Activated CD4-positive, alpha-beta T cell treated with anti-CD3 and anti-CD28 coated beads, Interleukin-2, Interleukin-6, amounts not matched to agents 100 ng/mL and 50 ng/mL, durations not matched to agents 16 hours and 8 hours (primary cell): ENCODE results near the gene DOCK9.

Experiments used
- DNase-seq: peaks from one replicate; pipeline ENCODE4 v3.0.0-alpha.2; 2020

Gene DOCK9

DNA sequence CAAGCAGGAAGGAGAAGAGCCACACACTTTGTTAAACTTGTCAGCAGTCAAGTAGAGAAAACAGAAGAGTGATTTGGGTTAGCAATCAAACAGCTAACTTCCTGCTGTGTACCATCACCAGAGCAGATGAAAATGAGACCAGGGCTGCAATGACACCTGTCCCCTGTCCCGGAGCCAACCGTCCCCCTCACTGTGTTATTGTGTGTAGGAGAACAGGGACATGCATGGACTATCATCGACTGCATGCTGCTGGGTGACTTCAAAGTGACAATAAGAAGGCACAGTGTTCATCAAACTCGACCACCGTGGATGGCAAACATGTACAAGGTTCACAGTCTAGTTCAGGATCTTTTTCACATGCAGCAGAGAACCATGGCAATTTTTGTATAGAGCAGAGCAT, 131.3 kb downstream of the DOCK9 start:
- no peak for DNase-seq

DNA sequence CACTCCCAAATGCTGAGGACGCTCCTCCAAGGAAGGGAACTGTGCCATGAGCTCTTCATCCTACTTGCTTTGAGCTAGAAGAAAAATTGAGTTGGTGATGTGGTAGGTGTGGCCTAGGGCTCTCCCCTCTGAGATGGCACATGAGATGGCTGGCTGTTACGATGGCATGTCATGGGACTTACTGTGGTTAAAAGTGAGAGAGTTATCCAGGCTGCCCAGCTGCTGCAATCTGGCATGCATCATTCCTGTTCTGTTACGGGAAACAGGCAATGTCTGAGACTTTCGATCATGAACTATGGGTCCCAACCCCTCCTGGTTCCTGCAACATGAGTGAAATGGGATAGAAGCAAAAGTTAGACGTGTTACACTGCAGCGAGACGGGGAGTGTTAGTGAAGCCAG, 132.1 kb downstream of the DOCK9 start:
- no peak for DNase-seq

DNA sequence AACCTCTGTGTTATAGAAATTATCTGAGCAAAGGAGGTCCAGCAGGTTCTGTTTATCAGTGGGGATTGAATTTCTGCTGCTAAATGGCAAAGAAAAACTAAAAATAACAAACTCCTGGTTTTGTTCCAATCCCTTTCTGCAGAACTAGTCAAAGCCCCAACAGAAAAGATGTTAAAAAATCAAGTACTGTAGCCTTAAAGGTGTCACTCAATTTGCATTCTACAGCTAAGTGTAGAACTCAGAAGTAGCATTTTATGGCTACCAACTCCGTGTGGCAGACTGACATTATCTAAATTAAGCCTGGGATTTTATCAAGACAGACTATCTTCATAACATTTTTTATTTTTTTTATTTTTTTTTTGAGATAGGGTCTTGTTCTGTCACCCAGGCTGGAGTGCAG, 133.8 kb downstream of the DOCK9 start:
- no peak for DNase-seq

DNA sequence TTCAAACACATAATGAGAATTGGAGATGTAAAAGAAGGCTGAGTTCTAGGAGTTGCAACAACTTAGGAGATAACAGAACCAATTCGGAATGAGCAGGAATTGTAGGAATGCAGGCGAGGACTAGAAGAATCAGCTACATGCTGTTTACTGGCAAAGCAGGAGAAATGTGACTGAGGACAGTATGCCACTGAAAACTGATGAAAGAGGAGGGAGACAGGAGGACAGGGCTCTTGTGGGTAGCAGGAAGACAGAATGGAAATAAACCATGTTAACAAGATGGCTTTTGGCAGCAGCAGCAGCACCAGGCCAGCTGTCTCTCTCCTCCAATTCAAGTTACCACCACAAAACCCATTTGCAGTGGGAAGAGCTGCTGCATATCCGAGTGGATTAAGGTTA, 134.4 kb downstream of the DOCK9 start:
- DNase-seq, result no peak

DNA sequence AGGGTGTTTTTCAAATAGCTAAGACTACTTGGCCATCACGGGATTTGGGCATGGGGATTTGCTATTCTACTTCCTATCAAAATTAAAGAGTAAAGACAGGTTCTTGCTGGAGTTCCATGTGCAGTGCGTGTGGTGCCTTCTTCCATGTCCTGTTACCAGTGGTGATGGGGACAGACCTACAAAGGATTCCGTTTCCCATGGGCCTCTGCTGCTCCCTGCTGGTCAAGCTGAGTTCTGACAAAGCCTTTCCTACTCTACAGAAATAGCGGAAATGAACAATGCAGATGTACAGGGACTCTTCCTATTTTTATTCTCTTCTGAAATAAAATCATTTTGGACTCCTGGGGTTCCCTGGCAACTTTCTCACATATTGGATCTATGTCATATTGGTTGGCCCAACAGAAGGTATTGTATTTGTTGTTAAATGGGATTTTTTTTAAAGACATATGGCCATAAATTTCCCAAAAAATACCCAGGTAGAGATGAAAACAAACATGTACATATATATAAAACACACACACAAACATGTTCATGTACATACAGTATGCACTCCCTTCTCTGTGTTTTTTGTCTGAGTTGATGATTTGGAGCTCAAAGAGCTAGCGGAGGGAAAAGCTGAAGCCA, 134.9 kb downstream of the DOCK9 start:
- peak; percentile 82 for DNase-seq

DNA sequence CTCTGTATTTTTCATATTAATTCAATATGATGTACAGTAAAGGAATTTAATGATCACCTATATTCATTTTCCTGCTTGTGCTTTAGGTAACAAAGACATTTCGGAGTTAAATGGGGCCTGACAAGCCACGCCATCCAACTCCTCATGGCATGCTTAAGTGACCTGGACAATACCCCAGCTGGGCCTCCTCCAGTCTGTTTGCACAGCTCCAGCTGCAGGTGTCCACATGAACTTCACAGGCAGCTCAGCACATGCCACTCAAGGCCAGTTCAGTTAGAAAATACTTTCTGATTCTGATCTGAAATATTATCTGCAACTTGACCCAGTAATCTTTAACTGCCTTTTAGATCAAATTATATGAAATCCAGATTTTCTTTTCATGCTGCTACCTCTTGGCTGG, 135.8 kb downstream of the DOCK9 start:
- DNase-seq, result no peak

DNA sequence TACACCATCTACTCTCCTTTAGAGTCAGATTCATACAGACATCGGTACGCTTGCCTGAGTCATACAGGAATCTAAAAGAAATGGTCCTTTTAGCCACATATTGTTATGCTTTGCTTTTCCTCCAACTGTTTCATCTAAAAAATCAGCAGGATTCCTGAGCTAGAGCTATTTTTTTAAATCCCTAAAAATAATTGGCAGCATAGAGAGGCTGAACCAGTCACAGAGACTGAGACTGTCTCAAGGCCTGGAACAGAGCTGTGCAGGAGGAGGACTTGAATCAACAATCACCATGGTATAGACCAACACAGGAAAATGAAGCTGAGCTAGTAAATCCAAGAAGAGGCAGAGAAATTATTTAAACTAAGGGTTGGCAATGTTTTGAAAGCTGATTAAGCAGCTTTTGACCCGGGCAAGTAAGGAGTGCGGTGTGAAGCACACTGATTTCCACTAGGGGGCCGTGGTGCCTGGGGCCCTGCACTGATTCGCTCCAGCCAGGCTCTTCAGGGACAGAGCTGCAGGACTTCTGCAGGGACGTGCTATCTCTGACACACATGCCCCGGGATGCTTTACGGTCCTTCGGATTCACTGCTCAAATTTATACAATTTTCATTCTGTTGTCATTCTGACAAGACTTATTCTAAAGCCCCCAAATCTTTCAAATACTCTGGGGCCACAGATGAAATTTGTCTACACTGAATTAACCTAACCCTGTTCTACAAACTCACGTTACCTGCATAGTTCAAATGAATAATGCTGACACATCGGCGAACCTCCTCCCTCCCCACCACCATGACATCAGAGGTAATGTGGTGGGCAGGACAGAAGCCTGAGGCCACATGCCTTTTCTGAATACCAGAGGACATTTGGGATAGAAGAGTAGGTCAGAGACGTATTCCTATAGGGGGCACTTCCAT, 137.8 kb downstream of the DOCK9 start:
- DNase-seq, result peak; percentile 68

DNA sequence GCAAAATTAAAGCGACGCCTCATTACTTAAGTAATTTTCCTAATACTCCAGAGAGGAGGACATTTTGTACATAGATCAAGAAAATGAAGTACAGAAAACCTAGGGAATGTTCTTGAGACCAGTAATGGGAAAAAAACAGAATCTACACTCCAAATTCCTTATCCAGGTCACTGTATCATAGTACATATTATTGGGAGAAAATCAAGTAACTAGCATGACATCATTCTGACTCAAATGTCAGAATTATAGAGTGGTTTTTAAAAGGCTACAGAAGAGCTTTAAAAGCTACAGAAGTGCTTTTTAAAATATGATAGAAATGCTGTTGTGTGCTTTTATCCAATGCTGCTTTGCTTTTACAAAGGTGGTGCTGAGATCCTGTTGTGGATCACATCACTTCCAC, 139.1 kb downstream of the DOCK9 start:
- DNase-seq, result no peak

DNA sequence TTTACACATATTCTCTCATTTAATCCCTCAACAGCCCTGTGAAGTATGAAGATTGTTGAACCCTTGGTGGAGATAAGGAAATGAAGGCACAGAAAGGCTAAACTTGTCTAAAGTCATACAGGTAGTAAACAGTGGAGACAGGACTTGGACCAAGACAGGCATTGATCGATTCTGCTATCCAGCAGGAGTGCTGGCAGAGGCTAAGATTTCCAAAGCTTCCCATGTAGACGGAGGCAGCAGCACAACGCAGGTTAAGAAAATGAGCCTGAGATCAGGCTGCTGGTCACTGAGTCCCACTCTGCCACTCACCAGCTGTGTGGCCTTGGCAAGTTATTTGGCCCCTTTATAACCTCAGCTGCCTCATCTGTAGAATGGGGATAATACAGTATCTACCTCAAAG, 140.0 kb downstream of the DOCK9 start:
- DNase-seq, result no peak

DNA sequence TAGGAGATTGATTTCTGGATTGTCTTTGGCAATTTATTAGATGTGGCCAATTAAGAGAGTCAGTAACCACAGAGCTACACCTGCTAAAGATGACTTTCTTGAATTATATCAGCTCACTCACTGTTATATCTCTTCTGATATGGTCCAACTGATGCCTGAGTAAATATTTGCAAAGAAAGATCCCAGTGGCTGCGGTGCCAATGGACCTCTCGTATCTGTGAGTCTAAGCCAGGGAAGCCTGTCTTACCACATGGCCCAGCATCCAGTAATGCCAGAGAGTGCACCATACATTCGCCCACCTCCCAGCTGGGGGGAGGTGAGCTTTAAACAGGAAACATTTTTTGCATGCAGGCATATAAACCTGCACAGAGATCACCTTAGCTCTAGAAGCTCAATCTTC, 142.7 kb downstream of the DOCK9 start:
- no peak for DNase-seq

DNA sequence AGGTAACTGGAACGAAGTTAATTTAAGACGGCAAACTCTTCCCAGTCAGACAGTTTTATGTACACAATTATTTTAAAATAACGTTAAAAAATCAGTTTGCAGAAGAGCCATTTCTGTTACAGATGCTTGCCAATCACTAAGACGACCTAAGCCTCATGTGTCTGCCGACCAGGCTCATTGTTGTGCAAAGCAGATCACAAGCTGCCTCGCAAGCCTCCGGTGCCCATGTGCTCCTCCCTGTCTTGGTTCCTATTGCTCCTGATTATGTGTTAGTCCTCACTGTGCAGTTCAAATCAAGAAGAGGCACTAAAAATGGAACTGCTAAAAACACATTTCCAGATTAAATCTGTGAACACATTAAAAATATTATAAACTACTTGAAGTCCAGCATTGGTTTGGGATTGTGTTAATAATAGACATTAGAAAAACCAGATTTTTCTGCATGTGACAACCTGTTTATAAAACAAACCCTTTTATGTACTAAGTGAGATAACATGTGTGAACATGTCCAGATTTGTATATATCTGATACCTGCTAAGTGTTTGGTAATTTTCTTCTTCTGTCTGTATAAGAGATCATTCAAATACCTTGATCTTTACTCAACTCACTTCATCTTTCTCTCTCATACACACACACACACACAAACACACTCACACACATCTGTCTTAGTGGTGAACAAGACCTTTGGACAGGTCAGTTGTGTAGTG, 143.5 kb downstream of the DOCK9 start:
- no peak for DNase-seq

DNA sequence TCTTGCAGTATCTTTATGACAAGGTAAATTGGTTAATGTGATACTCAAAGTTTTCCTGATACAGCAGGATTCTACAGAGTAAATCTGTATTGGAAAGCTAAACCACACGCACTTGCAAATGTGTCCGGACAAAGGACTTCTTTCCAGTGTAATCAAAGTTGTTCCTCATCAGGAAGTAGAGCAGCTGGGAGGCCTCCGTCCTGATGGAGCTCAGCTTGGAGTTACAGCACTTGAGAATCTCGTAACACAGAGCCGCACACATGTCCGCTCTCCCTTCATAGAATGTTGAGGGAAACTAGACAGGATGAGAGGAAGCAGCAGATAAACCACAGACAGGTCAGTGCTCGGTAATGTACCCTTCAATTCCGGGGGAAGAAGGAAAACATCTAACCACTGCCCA, 146.6 kb downstream of the DOCK9 start:
- no peak for DNase-seq

DNA sequence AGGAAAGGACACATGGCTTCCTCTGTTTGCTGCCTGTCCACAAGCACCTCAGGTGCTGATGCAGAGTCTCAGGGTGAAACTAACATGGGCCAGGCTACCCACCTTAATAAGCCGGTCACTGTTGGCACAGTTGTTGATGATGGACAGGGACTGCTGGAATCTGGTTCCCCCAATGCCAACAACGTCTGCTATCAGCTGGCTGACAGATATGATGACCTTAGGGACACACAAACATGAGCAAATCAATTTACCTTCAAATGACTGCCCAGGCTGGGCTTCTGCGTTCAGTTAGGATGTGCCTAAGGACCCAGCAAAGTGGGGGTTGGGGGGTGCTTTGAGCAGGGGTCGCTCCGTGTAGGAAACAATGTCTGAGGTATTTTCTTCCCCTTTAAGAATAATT, 148.3 kb downstream of the DOCK9 start:
- no peak for DNase-seq

DNA sequence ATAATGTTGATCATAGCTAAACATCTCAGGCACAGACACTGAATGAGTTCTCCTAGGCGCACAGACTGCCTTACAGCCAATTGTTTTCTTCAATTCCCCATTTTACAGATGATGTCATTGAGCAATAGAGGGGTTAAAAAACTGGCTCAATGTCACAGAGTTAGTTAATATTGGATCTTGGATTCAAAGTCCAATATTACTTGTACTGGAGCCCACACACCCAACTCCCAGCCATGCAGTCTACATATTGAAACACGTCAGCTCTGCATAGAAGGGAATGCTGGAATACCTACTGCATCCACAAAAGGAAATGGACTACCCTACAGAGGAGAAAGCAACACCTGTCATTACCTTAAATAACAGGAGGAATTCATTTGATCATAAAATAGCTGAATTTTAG, 149.2 kb downstream of the DOCK9 start:
- no peak for DNase-seq

DNA sequence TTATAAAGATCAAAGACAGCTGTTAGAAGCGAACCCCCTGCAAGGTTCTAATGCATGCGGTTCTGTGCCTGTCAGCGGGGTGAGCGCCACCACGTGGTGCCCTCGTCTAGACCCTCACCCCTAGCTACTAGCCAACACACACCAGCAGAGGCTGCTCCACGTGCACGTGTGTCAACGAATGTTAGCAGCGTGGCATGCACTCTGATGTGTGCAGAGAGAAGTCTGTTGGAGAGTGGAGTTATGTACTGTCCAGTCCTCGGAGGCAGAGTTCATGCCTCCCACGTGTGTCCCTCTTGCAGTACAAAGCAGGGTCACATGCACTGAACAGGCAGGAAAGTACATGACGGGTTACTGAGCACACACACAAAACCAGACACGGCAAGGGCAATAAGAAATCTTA, 150.4 kb downstream of the DOCK9 start:
- no peak for DNase-seq

DNA sequence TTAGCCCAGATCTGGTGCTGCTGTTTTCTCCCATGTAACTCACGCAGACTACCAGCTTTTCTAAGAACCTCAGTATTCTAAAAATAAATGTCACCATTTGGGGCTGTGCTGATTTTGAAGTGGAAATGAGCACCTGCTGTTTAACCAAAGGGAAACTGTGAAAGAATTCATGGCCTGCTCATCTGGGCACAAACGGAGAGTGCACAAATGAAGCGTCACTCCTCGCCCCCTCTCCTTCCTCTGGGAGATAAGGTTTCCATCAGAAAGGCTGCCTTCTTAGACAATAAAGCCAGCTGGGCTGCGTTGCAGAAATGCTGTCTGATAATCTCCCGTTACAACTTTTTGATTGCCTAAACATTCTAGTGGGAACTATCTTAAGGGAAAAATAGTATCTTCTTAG, 151.7 kb downstream of the DOCK9 start:
- DNase-seq, result no peak

DNA sequence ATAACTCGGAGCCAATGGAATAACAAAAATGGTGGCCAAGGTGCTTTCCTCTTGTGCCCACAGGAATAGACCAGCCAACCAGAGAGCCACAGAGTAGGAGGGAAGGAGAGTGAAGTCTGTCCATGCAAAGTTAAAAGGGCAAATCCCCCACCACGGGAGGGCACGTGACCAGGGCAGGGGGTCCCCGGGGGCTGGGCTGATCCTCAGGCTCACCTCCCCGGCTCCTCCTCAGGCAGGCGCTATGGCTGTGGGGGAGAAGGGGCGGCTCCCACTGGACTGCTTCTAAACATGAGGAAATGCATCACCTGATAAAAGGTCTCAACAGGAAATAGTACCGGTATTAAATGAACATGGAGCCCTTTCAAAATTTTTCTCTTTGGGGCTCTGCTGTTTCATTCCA, 152.2 kb downstream of the DOCK9 start:
- DNase-seq, result no peak

DNA sequence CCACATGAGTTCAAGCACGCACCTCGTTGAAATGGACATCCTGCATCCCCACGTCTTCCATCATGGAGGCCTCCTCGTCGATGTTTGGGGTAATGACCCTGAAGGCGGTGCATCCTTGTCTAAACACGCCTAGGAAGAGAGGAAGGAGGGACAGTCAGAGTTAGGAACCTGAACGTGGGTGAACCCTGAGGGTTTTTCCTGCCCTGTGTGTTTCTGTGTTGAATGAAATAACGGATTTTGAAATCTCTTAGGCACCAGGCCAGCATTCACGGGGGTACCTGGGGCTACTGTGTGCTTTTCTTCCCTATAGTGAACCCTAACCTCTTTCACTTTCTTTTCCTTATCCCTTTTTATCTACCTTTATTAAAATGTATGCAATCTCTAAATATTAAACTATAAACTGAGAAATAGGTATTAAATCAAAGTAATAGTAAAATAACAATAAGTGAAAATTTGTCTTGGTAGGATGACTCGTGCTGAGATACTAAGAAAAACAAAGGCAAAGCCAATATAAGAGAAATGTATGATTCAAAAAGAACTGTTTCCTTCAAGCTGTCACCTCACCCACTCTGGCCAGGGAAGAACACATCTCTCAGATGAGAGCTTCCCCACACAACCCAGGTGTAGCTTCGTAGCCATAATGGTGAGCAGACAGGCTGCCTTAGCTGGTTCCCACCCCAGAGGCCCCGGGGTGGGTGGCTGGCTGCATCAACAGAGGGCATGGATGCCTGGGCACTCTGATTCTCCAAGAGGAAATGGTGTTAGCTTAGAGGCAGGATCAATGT, 153.3 kb downstream of the DOCK9 start:
- no peak for DNase-seq

DNA sequence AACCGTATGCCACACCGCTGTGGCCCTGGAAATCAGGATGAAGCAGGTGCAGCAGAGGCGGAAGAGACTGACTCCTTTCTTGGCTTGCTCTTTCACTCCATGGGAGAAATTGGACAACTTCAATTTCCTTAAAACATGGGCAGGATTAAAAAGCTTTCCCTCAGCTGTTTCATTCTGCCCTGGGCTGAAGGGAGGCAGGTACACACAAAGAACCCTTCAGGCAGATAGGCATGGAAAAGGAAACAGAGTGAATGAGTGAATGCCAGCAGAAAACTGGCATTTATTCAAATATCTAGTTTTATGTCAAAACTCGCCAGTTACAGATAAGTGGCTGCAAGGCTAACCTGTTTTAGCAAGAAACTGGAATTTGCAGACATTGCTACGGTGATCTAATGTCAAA, 154.4 kb downstream of the DOCK9 start:
- DNase-seq, result no peak

DNA sequence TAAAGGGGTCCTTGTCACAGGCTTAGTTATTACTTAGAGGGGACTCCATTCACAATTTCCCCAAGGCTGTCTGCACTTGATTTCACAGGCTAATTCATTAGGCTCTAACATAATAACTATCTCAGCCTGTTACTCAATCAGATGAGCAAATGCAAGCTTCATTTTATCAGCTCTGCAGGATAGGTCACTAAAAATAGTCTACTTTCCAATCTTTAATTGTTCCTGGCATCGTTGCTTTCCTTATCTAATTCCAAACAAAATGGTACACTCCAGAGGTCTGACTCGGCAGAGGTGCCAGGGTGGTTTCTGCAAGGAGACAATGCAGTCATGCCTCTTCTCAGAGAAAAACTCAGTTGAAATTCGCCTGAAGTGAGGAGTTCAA, 155.6 kb downstream of the DOCK9 start:
- DNase-seq, result no peak

DNA sequence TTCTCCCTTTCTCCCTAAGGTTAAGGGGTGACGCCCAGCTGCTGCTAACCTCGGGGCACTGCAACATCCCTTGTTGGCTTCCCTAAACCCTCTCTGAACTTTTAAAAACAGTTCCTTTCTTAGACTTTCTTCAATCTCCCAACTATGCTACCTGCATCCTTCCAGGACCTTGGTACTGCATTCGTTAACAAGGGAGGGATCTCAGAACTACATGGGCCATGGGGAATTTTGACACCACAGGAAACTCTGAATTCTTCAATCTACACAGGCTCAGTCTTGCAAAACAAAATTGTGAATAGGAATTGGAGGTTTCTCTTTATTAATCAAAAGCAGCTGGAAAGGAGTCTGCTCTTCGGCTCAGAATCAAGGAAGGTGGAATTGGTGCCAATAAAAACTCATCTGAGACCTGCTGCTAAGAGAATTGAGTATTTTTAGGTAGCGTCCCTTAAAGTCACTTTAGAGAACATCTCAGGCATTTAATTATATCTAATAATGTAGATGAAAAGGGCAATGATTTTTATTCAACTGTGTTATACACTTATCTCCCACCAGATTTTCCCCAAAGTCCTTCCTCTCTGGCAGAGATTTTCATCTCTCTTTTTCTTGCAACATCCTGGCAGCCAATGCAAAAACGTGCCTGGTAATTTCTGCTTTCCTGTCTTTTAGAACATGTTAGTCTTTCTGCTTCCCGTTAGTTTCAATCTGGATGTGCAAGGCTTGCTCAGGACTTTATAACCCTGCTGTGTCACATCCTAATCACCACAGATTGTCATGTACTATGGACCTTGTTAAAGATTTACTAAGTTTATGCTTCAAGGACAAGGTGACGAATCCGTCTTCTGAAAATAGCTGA, 156.3 kb downstream of the DOCK9 start:
- no peak for DNase-seq

DNA sequence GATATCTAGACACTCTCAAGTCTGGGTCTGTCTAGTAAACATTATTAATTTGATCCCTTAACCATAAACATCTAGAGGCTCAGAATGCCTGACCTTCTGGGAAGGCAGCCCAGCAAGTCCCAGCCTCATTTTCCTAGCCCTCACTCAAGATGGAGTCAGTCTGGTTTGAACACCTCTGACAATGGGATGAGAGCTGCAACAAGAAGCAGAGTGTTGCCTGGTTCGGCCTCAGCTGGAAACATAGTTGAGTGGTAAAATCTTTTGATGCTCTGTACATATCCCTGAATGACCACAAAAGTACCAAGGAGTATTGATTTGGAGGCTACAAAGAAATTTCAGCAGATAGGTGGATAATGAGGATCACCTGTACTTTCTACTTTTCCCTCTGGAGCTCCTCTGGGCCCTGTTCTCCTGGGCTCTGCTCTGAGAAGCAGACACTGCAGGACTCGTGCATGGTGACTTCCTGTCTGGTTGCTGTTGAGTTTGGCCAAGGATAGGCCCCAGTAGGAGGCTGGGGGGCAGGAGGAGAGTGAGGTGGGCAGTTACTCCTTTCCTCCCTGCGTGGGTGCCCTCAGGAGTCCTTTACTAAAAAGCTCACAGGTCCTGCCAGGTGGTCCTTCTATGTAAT, 157.0 kb downstream of the DOCK9 start:
- no peak for DNase-seq
